ENCODE results near the gene ERGIC1. TPM values are rescaled to one million over a fixed set of nuclear protein-coding genes. Genes with fewer than 3 reads are reported as not detected.

The ERGIC1 gene
- total and polyA plus RNA-seq, 2 experiments from 2014 or later: 25.2 to 92.2 TPM

- TF ChIP-seq ZNF114 (CRISPR knock-in tag; IDR thresholded peaks at IDR 0.05) (no peak), STAT1 (IDR thresholded peaks at IDR 0.05; ENCODE audit: unreplicated experiment) (no peak), JUNB (IDR thresholded peaks at IDR 0.05; ENCODE audit: unreplicated experiment) (no peak), CREB1 (CRISPR knock-in tag; IDR thresholded peaks at IDR 0.05; ENCODE audit: low read depth) (no peak), REST (IDR thresholded peaks at IDR 0.05; ENCODE audit: unreplicated experiment) (no peak), NANOG (IDR thresholded peaks at IDR 0.05; ENCODE audit: borderline replicate concordance) (no peak), ETS1 (IDR thresholded peaks at IDR 0.05) (no peak), ZNF331 (CRISPR knock-in tag; IDR thresholded peaks at IDR 0.05; ENCODE audit: low read depth) (no peak), ZNF462 (CRISPR knock-in tag; IDR thresholded peaks at IDR 0.05) (no peak), EZH2phosphoT487 (IDR thresholded peaks at IDR 0.05; ENCODE audit: unreplicated experiment) (no peak), POLR2AphosphoS5 (IDR thresholded peaks at IDR 0.05; ENCODE audit: low read depth) (no peak), CTCF (conservative IDR thresholded peaks at IDR 0.05; ENCODE audit: low read depth in 2 of 2) (no peak), EZH2 (IDR thresholded peaks at IDR 0.05; ENCODE audit: low read depth, unreplicated experiment) (no peak)
- H3K4me2 ChIP-seq: no peak overlapping the region
- H3K36me3 ChIP-seq (ENCODE audit: insufficient read depth): 0 out of 2 replicates have a peak, but pooled peaks cover 3% of the 10 kb centered on the region
- no peaks in the 10 kb centered on the region for H3K27me3 ChIP-seq (ENCODE audit: insufficient read depth)
- no peaks in the 10 kb centered on the region; the same call in 1 of the 2 replicates for H4K20me1 ChIP-seq (replicated peaks; ENCODE audit: insufficient read depth)
- DNase-seq (ENCODE audit: low spot score) (no peak), ATAC-seq (peak; percentile 48)
- no peaks in the 10 kb centered on the region; the same call in 2 of the 3 replicates for H3K4me1 Mint-ChIP-seq
- H3K27me3 Mint-ChIP-seq (ENCODE audit: insufficient read depth, low read depth, poor library complexity): peaks cover 2% of the 10 kb centered on the region
- H3K9me2 ChIP-seq (ENCODE audit: insufficient read depth): no peaks in the 10 kb centered on the region
- H2AFZ ChIP-seq: no peak overlapping the region
- no peak overlapping the region for H3K27ac Mint-ChIP-seq
- 0 out of 2 replicates have a peak, but pooled peaks cover 3% of the 10 kb centered on the region for H3F3A ChIP-seq (replicated peaks; ENCODE audit: low read depth)
- H3K9me3 Mint-ChIP-seq: no peaks in the 10 kb centered on the region; the same call in 2 of the 3 replicates
- no peaks in the 10 kb centered on the region for H3K79me2 ChIP-seq (replicated peaks; ENCODE audit: insufficient read depth)
- peaks cover 38% of the 10 kb centered on the region for H3K36me3 Mint-ChIP-seq (ENCODE audit: low read depth)
- H3K4me3 ChIP-seq: no peak overlapping the region
- H3K4me1 ChIP-seq (ENCODE audit: insufficient read depth): no peaks in the 10 kb centered on the region
- no peak overlapping the region for H3K4me3 Mint-ChIP-seq
- no peak overlapping the region for H3K27ac ChIP-seq (ENCODE audit: low read depth)
Observed at GRCh38 chr5:172926796-172927195, 92.7 kb downstream of the ERGIC1 start.
